ENCODE results near the gene WFDC8.

The WFDC8 gene

DNA sequence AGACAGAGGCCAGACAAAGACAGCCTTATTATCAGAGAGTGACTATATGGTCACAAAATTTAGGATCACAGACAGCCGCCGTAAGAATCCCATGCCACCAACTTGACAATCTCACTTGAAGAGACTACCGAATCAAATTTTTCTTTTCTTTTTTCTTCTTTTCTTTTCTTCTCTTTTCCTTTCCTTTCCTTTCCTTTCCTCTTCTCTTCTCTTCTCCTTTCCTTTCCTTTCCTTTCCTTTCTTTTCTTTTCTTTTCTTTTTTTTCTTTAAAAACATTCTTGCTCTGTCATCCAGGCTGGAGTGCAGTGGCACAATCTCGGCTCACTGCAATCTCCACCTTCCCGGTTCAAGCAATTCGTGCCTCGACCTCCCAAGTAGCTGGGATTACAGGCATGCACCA, 30.7 kb downstream of the WFDC8 start:
- FAIRE-seq: no peak
- no peak for DNase-seq (ENCODE audit: low spot score)

DNA sequence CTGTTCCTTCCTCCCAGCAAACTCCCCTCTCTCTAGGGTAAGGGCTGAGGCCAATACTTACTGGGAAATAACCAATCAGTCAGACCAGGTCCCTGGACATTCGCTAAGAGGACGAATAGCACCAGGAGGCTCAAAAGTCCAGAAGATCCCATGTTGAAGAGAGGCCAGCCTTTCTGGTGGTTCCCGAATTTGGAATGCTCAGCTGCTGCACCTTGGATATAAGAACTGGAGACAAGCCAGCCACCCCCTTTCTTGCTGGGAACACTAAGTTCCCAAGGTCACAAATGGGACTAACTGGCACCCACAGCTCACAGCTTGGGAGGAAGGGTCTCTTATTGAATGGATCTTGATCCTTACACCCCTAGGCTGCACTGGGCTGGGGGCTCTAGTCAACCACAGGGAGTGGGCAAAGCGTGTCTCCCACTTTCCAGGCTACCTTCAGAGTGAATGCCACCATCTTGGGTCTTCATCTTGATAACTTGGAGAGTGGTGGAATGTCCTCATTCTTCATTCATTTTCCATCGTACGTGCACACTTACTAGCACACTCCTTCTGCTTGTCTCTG, 31.8 kb downstream of the WFDC8 start, which contains the start of gene EPPIN:
TSS of gene EPPIN (minus strand) at position 196 of the 565 bp plus-strand sequence. CDS start at position 152, 44 bp downstream.
- FAIRE-seq: no peak

DNA sequence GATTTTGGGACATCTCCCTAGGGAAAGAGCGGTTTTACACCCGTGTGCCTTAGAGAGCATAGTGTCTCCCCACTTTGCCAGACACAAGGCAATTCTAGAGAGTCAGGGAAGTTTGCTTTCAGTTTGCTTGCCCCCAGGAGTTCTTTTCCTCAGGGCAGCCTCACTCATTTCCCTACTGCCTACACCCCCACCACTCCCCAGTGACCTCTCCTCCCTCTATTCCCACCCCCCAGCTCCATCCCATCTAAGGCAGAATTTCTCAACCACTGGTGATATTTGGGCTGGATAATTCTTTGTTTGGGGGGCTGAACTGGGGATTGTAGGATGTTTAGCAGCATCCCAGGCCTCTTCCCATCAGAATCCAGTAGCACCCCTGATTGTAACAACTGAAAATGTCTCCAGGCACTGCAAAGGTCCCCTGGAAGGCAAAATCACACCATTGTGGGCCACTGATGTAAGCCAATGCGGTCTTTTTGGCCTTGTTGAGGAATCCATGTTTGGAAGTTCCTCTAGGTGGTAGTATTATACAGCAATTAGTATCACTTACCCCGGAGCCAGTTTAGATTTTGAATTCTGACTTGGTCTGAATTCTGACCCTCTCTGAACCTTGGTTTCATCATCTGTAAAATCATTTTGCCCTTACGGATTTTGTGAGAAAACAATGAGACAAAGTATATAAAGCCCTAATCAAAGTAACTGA, 33.2 kb downstream of the WFDC8 start:
- peak; percentile 37 for FAIRE-seq
- DNase-seq (ENCODE audit: low spot score): peak; percentile 54

More for the DNA sequence above, 31.8 kb downstream of the WFDC8 start, which contains the start of gene EPPIN:
- DNase-seq (ENCODE audit: low spot score): no peak

DNA sequence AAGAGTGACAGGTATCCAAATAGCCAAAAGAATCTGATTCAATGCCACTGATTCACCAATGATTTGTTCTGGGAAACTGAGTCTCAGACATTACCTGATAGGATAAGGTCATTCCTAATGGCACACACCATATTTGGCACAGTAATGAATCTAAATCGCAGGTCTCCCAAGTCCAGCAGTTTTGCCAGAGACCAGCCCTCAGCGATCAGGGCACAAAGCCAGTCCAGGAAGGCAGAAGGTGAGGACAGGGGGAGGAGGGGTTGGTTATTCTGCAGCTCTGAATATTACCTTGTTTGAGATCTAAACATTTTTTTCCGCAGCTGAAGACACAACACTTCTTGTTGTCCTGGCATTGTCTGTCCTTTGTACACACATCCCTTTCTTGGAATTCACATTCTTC, 33.7 kb downstream of the WFDC8 start:
- FAIRE-seq (no peak), DNase-seq (ENCODE audit: low spot score) (no peak)

DNA sequence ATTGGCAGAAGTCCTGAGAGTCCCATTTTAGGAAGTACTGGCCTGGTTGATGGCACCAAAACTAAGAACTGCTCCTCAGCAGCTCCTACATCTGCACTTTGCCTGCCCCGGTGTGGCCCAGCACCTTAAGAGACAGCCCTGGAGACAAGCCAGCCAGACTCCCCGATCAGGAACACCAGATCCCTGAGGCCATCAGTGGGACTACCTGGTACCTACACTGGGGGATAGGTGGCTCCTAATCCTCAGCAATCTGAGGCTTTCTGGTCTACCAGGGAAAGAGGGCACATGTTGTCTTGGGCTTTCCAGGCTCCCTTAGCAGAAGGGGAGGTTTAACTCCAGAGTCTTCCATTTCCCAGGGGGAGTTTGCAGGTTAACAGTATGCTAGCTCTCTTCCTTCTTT, 39.7 kb downstream of the WFDC8 start, which contains the start of gene WFDC6:
TSS of gene WFDC6 (minus strand) at position 101 of the 400 bp plus-strand sequence. CDS start at position 26, 75 bp downstream.
- no peak for FAIRE-seq
- DNase-seq (ENCODE audit: low spot score): no peak

DNA sequence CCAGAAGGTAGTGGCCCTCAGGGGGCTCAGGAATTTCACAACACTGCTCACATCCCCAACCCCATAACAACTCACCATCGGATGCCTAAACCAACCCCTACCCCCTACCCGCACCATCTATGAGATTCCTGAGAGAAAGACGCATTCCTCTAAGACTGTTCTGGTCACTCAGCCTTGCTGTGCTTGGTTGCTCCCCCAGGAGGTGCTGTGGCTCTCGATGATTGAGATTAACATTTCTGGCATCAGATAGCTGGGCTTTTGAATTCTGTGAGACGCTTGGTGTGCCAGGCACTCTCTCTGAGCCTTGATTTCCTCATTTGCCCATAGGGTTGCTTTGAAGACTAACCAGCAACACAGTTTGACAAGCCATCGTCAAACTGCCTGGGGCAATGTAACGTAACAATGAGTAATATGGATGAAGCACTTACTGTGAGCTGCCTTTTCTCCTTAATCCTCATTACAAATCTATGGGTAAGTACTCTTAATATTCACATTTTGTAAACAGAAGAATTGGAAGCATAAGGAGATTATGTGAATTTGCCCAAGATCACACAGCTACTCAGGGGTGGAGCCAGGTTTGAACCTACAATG, 40.8 kb downstream of the WFDC8 start:
- FAIRE-seq (no peak), DNase-seq (ENCODE audit: low spot score) (no peak)

DNA sequence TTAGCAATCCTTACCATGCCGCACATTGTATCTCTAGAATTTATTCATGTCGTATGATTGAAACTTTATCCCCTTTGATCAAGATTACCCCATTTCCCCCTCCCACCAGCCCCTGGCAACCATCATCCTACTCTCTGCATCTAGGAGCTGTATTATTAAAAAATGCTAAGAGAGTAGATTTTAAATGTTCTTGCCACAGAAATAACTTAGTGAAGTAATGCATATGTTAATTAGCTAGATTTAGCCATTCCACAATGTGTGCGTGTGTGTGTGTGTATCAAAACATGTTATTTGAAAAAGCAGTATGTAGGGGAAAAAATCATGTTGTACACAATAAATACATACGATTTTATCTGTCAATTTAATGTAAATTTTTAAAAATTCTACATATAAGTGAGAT, 51.8 kb downstream of the WFDC8 start:
- no peak for DNase-seq (ENCODE audit: low spot score)
- no peak for FAIRE-seq

DNA sequence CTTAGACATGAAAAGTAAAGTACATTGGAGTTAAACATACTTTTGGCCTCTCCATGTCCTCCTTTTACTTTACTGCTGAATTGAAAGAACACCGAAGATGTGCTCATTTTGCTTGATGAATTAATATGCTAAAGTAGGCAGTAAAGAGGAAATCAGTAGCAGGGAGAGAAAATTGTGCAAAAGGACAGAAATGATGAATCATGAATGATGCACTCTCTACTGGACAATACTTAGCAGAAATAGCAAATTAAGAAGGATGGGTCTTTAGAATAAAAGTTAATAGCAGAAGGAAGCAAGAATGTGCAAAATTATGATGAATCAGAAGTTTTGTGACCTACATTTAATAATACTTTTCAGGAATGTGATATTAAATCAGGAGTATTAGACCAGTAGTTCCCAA, 55.3 kb downstream of the WFDC8 start:
- FAIRE-seq: no peak
- no peak for DNase-seq (ENCODE audit: low spot score)

DNA sequence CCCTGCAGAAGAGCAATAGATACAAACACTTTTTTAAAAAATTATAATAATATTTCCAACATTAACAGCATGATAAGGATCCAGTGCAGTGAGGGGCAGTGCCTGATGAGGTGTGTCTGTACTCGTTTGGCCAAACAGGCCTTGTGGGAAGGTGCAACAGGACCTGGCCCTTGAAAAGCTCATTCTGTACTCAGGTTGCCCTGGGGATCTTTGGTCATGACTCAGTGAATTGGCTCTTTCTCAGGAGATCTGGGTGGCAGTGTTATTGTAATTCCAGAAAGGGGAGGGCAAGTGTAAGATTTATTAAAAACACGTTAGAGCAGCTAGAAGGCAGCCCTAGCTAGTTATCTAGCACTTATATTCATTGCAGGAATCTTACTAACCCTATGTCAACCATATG, 60.8 kb downstream of the WFDC8 start:
- DNase-seq (ENCODE audit: low spot score) (peak; percentile 48), FAIRE-seq (no peak)

DNA sequence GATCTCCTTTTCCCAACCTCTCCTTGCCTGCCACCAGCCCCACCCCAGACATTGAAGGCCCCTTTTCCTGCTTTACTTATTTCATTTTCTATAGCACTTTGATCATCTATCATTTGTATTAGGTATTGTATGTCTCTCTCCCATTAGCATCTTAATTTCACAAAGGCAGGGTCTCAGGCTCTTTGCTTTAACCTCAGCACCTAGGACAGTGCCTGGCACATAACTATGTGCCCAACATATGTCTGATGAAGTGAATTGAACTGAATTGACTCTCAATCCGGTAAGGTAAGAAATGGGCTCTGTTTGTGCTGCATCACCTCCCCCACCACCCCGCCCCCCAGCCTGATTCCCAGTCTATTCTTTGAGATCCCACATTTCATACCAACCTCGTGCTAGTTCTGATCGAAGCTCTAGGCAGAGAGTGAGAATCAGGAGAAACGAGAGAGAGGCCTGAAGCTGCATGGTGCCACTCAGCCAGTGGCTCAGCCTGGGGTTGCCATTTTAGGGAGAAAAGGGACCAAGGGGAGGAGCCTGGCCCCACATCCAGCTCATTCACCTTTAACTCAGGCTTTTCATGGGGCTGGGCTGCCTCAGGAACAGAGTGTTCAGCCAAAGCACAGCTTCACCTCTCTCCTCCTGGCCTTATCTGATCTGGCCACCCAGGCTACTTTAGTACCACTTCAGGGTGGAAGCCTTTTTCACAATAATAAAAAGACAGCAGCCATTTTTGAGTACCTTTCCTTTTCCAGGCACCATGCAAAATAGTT, 63.8 kb downstream of the WFDC8 start, which contains the start of gene SPINT3:
TSS of gene SPINT3 (minus strand) at position 476 of the 767 bp plus-strand sequence. CDS start at position 462, 14 bp downstream.
- FAIRE-seq: no peak
- DNase-seq (ENCODE audit: low spot score): no peak

DNA sequence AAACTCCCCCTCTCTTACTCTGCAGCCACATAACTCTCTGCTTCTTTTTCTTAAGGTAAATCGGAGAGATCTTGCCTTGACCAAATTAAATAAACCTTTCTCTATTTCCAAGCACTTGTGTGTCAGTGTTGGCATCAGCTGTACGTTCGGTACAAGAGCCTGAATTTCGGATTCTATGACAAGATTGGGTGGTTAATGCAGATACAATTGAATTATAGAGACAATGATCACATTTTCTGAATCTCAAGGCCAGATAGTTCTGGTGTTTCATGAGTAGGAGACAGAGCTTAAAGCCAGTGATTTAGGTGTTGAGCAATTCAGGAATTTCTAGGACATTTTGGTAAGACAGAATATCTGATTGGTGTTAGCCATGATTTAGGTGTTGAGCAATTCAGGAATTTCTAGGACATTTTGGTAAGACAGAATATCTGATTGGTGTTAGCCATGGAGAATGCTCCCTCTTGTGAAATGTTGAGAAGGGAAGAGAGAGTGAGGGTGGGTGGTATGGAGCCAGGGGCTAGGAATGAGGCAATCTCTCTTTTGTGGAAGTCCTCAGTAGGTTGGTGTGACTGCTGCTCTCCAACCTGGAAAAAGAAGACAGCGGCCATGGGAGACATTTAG, 68.7 kb downstream of the WFDC8 start:
- DNase-seq (ENCODE audit: low spot score) (no peak), FAIRE-seq (no peak)

DNA sequence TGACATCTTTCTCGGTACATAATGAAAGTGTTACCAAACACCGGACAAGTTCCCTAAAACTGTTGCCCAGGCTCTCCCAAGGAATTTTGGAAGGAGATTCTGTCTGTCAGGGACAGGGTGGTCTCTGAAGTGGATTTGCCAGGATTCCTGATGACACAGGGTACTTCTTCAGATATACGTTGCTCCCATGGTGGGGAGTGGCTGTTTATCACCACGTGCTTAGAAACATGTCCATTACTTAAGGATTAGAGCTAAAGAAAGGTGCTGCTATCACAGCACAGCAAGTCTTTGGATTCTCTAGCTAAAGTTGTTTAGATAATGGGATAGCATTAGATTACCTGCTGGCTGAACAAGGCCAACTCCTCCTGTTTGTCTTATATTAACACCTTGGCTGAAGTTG, 70.0 kb downstream of the WFDC8 start:
- no peak for FAIRE-seq
- no peak for DNase-seq (ENCODE audit: low spot score)

DNA sequence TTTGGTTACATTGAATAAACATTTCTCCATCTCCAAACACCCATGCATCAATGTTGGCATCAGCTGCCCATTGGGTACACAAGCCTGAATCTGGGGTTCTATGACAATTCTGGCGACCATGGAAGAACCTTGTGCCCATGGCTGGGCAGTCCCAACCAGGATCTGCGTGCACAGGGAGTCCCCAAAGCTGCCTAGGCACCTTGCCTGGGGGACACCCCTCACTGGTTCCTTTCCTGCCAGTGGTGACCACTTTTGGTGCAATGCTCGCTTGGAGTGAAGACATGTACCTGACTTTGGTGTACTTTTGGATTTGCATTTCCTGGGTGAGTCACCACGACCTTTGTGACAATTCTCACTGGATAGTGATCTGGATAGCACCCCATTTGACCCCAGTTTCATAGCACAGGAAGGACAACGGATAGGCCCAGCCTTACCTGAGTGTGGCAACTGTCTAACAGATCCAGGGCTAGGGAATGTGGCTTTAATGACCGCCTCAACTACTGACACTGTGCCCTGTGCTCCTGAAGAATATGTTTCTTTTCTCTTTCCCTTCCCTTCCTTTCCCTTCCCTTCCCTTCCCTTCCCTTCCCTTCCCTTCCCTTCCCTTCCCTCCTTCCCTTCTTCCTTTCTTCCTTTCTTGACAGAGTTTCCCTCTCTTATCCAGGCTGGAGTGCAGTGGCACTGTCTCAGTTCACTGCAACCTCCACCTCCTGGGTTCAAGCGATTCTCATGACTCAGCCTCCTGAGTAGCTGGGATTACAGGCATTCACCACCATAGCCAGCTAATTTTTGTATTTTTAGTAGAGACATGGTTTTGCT, 70.8 kb downstream of the WFDC8 start:
- no peak for DNase-seq (ENCODE audit: low spot score)
- FAIRE-seq: no peak

DNA sequence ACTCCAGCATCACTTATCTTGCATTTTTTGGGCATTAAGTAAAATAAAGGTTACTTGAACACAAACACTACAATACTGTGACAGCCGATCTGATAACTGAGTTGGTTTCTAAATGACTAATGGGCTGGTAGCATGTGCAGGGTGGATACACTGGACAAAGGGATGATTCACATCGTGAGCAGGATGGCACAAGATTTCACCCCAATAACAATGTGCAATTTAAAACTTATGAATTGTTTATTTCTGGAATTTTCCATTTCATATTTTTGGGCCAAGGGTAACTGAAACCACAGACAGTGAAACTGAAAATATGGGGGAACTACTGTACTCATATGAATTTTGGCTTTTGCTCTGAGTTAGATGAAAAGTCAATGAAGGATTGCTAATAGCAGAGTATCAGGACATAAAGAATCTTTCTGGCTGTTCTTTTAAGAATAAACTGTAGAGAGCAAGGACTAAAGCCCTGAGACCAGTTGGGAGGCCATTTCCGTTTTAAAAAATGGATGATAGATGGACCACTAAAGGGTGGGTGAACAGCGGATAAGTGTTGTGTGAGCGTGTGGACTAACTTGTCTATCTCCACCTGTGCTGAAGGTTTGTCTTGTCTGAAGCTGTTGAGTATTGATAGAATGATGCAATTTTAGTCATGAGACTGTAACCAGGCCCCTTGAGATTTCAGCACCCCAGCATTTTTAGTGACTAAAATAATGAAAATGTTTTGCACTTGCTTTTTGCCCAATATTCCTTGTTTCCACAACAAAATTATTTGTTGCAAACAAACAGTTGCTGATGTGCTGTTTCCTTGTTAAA, 71.9 kb downstream of the WFDC8 start:
- DNase-seq (ENCODE audit: low spot score) (peak; percentile 27), FAIRE-seq (no peak)

DNA sequence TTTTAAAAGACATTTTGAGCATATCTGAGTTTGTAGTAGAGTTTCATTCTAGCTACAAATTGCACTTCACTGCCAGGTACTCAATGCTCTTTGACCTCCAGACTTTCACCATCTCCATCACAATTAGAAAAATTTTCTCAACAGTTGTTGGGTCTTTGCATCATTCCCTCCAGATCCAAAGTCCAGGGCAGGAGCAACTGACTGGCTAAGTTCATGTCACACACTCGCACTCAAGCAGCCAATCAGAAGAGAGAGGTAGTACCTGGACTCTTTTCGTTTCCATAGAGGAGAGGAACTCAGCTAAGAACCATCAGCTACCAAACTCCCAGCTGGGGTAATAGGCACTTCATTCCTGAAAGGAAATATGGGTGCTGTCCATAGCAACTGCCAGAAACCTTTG, 72.7 kb downstream of the WFDC8 start:
- no peak for FAIRE-seq
- DNase-seq (ENCODE audit: low spot score): no peak

DNA sequence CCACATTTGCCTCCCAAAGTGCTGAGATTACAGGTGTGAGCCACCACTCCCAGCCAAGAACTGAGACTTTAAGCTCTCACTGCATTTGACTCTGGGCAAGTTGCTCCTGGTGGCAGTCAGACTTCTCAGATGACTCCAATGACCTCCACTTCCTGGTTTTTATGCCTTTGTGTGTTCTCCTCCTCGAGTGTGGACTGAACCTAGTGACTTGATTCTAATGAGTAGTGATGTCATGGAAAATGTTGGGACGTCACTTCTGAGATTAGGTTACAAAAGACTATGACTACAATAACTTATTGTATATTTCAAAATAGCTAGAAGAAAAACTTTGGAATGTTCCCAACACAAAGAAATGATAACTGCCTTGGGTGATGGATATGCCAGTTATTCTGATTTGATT, 75.7 kb downstream of the WFDC8 start:
- FAIRE-seq (no peak), DNase-seq (ENCODE audit: low spot score) (no peak)

DNA sequence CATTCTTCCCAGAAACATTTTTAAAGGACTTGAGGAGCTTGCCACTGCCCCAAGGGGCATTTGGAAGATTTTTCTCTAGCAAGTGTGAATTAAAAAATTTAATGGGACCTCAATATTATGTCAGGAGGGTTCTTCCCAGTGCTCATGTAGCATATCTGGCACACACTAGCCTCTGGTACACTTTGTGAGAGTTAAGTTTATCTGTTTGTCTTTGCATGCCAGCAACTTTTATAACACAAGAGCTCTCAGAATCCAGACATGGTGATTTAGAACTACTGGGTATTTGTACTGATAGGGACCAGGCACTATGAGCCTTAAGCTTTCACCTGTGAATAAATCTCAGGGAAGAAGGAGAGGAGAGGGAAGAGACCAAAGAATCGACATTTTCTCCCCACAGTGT, 76.5 kb downstream of the WFDC8 start:
- no peak for DNase-seq (ENCODE audit: low spot score)
- FAIRE-seq: no peak

Measured in urothelium cell line (cell line).